Thyroid gland (tissue), 4 donors: ENCODE measurements around the gene CADPS.

ENCODE experiments used
- CTCF ChIP-seq, 6 experiments: fragments of 200-600 bp in 3 of 6; fragments of 450-650 bp in 3 of 6; sonication (generic) in 3 of 6; IDR thresholded peaks; one replicate each; pipeline ENCODE4 v1.5.1; 2016 to 2019; ENCODE audit warnings: antibody characterized with exemption in 6 of 6, mild to moderate bottlenecking in 2 of 6, inconsistent platforms in 1 of 6, moderate library complexity in 1 of 6
- POLR2A ChIP-seq, 2 donors: fragments of 450-650 bp; IDR thresholded peaks; one replicate each; pipeline ENCODE4 v1.6.1; 2017; ENCODE audit warnings: antibody characterized with exemption in 2 of 2, mild to moderate bottlenecking in 2 of 2, moderate library complexity in 1 of 2

DNA sequence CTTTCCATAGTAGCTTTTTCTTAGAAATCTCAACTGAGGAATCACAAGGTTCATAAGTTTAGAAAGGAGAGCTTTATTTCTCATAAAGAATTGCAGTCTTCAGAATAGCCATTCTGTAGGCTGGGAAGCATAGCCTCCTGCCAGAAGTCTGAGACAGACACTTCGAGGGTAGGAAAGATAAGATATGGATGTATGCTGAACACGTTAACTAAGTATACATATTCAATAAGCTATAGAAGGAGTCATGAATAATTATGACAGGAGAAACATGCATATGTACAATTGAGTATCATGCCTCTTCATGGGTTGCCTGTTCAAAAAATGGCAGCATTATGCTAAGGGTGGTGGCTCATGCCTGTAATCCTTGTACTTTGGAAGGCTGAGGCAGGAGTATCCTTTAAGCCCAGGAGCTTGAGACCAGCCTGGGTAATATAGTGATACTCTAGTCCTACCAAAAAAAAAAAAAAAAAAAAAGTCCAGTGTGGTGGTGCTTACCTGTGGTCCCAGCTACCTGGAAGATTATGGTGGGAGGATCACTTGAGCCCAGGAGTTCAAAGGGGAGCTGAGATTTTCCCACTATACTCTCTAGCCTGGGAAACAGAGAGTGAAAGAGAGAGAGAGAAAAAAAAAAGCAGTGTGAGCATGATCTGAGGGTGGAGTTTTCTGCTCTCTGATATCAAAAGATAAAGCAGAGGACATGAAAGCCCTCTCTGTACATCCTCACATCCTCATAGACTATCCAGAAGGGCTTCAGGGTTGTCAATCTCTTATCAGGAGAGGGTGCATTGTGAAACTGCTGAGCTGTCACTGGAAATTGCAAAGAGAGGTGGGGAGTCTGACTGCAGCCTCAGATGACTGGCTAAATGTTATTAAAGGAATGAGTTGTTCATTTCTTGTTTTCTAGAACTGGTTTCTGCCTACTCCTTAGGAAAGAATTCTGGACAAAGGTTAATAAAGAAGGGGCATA lies 23.6 kb upstream of the CADPS start:
- TF ChIP-seq CTCF (IDR thresholded peaks at IDR 0.05) (no peak), POLR2A (IDR thresholded peaks at IDR 0.05) (no peak)
